ENCODE measurements around the gene TGFB2.

The TGFB2 gene

DNA sequence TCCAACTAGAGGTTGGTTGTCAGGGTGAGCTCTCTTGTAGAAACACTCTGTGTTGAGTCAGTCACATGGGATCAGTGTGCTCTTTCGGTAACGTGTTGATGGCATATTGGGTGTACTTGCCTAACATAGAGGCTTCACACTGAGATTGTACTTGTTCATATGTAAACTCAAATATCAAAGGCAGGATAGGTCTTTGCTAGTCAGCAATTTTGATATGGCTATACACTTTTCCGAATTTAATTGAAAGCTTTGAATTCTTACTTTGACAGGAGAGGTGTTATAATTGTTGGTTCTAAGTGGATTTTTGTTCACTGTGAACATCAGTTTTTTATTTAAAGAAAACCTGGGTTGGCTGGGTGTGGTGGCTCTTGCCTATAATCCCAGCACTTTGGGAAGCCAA, 16.4 kb upstream of the TGFB2 start:
- Histone ChIP-seq H3K27ac (ENCODE audit: insufficient read depth in 1 of 2, low read depth in 1 of 2, low read length in 2 of 2, poor library complexity in 1 of 2, severe bottlenecking in 2 of 2) (no peak overlapping the region), H3K9me3 (ENCODE audit: control extremely low read depth in 1 of 5, control insufficient read depth in 4 of 5, insufficient read depth in 2 of 5, low read depth in 1 of 5, low read length in 4 of 5) (no peaks in the 10 kb centered on the region), H3K4me3 (ENCODE audit: control insufficient read depth in 1 of 7, extremely low read depth in 1 of 7, insufficient read depth in 4 of 7, low read depth in 2 of 7, low read length in 6 of 7) (no peak overlapping the region), H3K27me3 (replicated peaks in 2 of 5; ENCODE audit: control insufficient read depth in 4 of 5, insufficient read depth in 5 of 5, low read length in 4 of 5) (no peaks in the 10 kb centered on the region), H3K36me3 (ENCODE audit: control insufficient read depth in 4 of 4, insufficient read depth in 4 of 4, low read length in 3 of 4) (peaks cover 0 to 12% (median 4%) of the 10 kb centered on the region in 4 experiments), H3K4me1 (ENCODE audit: control extremely low read depth in 1 of 4, control insufficient read depth in 4 of 4, insufficient read depth in 4 of 4, low read length in 3 of 4) (no peaks in the 10 kb centered on the region)
- POLR2A ChIA-PET, result no interaction called here
- CTCF ChIA-PET, result interaction anchor here (0.6 to 3.2 kb wide), 8 partner anchors 22 to 1057 kb away, joined by 3 to 14 read pairs (median 6); no protein-coding TSS in a partner anchor
- 95% methylated on average over 3 of the region's 3 CpGs for WGBS (ENCODE audit: insufficient coverage)
- DNase-seq, result no peak

DNA sequence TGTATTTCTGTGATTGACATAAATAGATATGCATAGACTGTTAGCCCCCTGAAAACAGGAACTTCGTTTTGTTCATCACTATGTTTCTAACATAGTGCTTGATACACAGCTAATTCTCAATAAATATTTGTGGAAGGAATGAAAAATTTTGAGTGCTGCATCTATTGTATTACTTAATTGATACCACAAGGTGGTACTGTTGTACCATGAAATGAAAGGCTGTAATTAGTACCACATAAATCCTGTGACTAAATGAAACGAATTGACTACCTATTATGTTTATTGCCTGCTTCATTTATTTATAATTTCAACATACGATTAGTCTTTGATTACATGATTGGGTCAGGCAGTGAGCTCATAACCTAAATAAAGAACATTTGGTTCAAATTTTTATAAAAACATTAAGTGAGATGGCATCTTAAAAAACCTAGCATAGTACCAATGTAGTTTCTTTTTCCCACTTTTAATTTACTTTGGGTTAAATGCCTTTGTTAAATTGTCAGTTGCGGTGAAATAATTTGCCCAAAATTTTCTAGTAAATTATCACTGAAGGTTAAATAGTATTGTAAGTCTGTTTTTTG, 15.0 kb upstream of the TGFB2 start:
- DNase-seq, result peak in 2 of 3 donors; percentile 67 to 73
- no CpG with 5 or more reads among the region's 4 CpGs for WGBS (ENCODE audit: insufficient coverage)
- H3K36me3 ChIP-seq (ENCODE audit: control insufficient read depth in 4 of 4, insufficient read depth in 4 of 4, low read length in 3 of 4), result peaks cover 0 to 2% (median under 1%) of the 10 kb centered on the region in 4 experiments
- ChIA-PET CTCF (interaction anchor here (0.8 to 3.2 kb wide), 19 partner anchors 9 to 1482 kb away, joined by 3 to 14 read pairs (median 4); partner anchors contain the start of gene TGFB2), POLR2A (no interaction called here)
- H3K9me3 ChIP-seq (ENCODE audit: control extremely low read depth in 1 of 5, control insufficient read depth in 4 of 5, insufficient read depth in 2 of 5, low read depth in 1 of 5, low read length in 4 of 5), result no peaks in the 10 kb centered on the region
- H3K4me1 ChIP-seq (ENCODE audit: control extremely low read depth in 1 of 4, control insufficient read depth in 4 of 4, insufficient read depth in 4 of 4, low read length in 3 of 4), result no peaks in the 10 kb centered on the region
- H3K27ac ChIP-seq (ENCODE audit: insufficient read depth in 1 of 2, low read depth in 1 of 2, low read length in 2 of 2, poor library complexity in 1 of 2, severe bottlenecking in 2 of 2), result no peak overlapping the region
- no peaks in the 10 kb centered on the region for H3K27me3 ChIP-seq (replicated peaks in 2 of 5; ENCODE audit: control insufficient read depth in 4 of 5, insufficient read depth in 5 of 5, low read length in 4 of 5)
- H3K4me3 ChIP-seq (ENCODE audit: control insufficient read depth in 1 of 7, extremely low read depth in 1 of 7, insufficient read depth in 4 of 7, low read depth in 2 of 7, low read length in 6 of 7), result no peak overlapping the region

DNA sequence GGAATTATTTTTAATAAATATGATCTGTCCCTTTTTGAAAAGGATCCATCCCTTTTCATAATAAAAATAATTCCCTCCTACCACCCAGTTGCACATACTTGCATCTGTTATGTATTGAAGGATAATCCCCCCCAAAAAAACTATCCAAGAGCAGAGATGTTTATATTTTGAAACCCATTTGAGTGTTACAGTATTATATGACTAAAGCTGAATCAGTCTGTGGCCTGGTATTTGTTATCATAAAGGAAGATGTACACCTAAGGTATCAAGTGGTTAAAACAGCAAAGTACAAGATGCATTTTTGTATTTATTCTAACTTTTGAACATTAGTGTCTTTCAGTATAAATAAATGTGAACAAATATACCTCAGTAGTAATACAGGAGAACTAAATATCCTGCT, 12.7 kb upstream of the TGFB2 start:
- ChIA-PET CTCF (no interaction called here), POLR2A (no interaction called here)
- no peaks in the 10 kb centered on the region for H3K4me1 ChIP-seq (ENCODE audit: control extremely low read depth in 1 of 4, control insufficient read depth in 4 of 4, insufficient read depth in 4 of 4, low read length in 3 of 4)
- H3K4me3 ChIP-seq (ENCODE audit: control insufficient read depth in 1 of 7, extremely low read depth in 1 of 7, insufficient read depth in 4 of 7, low read depth in 2 of 7, low read length in 6 of 7), result no peak overlapping the region
- no peak for DNase-seq
- H3K36me3 ChIP-seq (ENCODE audit: control insufficient read depth in 4 of 4, insufficient read depth in 4 of 4, low read length in 3 of 4), result peaks cover 0 to 6% (median under 1%) of the 10 kb centered on the region in 4 experiments
- no peak overlapping the region for H3K27ac ChIP-seq (ENCODE audit: insufficient read depth in 1 of 2, low read depth in 1 of 2, low read length in 2 of 2, poor library complexity in 1 of 2, severe bottlenecking in 2 of 2)
- no peaks in the 10 kb centered on the region for H3K27me3 ChIP-seq (replicated peaks in 2 of 5; ENCODE audit: control insufficient read depth in 4 of 5, insufficient read depth in 5 of 5, low read length in 4 of 5)
- H3K9me3 ChIP-seq (ENCODE audit: control extremely low read depth in 1 of 5, control insufficient read depth in 4 of 5, insufficient read depth in 2 of 5, low read depth in 1 of 5, low read length in 4 of 5), result no peaks in the 10 kb centered on the region

- Histone ChIP-seq H3K9me3 (ENCODE audit: control extremely low read depth in 1 of 5, control insufficient read depth in 4 of 5, insufficient read depth in 2 of 5, low read depth in 1 of 5, low read length in 4 of 5) (no peaks in the 10 kb centered on the region), H3K27ac (ENCODE audit: insufficient read depth in 1 of 2, low read depth in 1 of 2, low read length in 2 of 2, poor library complexity in 1 of 2, severe bottlenecking in 2 of 2) (no peak overlapping the region), H3K4me1 (ENCODE audit: control extremely low read depth in 1 of 4, control insufficient read depth in 4 of 4, insufficient read depth in 4 of 4, low read length in 3 of 4) (no peaks in the 10 kb centered on the region), H3K4me3 (ENCODE audit: control insufficient read depth in 1 of 7, extremely low read depth in 1 of 7, insufficient read depth in 4 of 7, low read depth in 2 of 7, low read length in 6 of 7) (no peak overlapping the region), H3K27me3 (replicated peaks in 2 of 5; ENCODE audit: control insufficient read depth in 4 of 5, insufficient read depth in 5 of 5, low read length in 4 of 5) (no peaks in the 10 kb centered on the region), H3K36me3 (ENCODE audit: control insufficient read depth in 4 of 4, insufficient read depth in 4 of 4, low read length in 3 of 4) (peaks cover 0 to 6% (median 0%) of the 10 kb centered on the region in 4 experiments)
- 93% methylated on average over 2 of the region's 2 CpGs for WGBS (ENCODE audit: insufficient coverage)
- POLR2A ChIA-PET, result no interaction called here
- no peak for DNase-seq
- CTCF ChIA-PET, result interaction anchor here (1.0 kb wide), 1 partner anchor 9 kb away, joined by 3 read pairs; the partner anchor contains the start of gene TGFB2
These were observed 8.8 kb upstream of the TGFB2 start for GRCh38 chr1:218336328-218336727.

DNA sequence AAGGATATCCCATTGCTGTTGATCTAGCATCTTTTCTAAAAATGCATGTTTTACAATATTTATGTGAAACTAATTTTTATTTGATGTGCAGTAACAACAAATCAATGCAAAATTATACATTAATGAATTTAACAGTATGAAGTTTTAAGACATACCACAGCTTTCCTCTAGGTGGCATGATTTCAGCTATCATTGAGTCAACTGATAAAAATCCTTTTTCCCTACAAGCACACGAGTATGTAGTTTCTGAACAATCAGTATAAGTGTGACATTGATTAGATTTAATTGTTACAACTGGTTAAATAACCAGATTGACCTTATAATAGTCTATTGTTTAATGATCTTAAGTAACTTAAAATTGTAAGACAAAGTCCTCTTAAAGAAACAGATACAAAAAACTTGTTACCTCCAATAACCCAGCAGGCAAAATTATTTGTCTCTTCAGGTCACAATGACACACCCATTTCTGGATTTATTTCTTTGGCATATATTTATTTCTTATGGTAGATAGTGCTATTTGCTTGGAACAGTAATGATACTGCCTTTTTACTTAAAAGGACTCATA, 5.8 kb upstream of the TGFB2 start:
- H3K9me3 ChIP-seq (ENCODE audit: control extremely low read depth in 1 of 5, control insufficient read depth in 4 of 5, insufficient read depth in 2 of 5, low read depth in 1 of 5, low read length in 4 of 5), result no peaks in the 10 kb centered on the region
- no peak overlapping the region for H3K27ac ChIP-seq (ENCODE audit: insufficient read depth in 1 of 2, low read depth in 1 of 2, low read length in 2 of 2, poor library complexity in 1 of 2, severe bottlenecking in 2 of 2)
- DNase-seq, result peak in 2 of 3 donors; percentile 55 to 60
- H3K27me3 ChIP-seq (replicated peaks in 2 of 5; ENCODE audit: control insufficient read depth in 4 of 5, insufficient read depth in 5 of 5, low read length in 4 of 5), result no peaks in the 10 kb centered on the region
- no peak overlapping the region for H3K4me3 ChIP-seq (ENCODE audit: control insufficient read depth in 1 of 7, extremely low read depth in 1 of 7, insufficient read depth in 4 of 7, low read depth in 2 of 7, low read length in 6 of 7)
- H3K4me1 ChIP-seq (ENCODE audit: control extremely low read depth in 1 of 4, control insufficient read depth in 4 of 4, insufficient read depth in 4 of 4, low read length in 3 of 4), result no peaks in the 10 kb centered on the region
- H3K36me3 ChIP-seq (ENCODE audit: control insufficient read depth in 4 of 4, insufficient read depth in 4 of 4, low read length in 3 of 4), result peaks cover 0 to 6% (median 0%) of the 10 kb centered on the region in 4 experiments
- ChIA-PET CTCF (interaction anchor here (1.0 to 2.3 kb wide), 8 partner anchors 10 to 181 kb away, joined by 3 to 10 read pairs (median 4); no protein-coding TSS in a partner anchor), POLR2A (no interaction called here)
- no CpG with 5 or more reads among the region's 1 CpG for WGBS (ENCODE audit: insufficient coverage)

DNA sequence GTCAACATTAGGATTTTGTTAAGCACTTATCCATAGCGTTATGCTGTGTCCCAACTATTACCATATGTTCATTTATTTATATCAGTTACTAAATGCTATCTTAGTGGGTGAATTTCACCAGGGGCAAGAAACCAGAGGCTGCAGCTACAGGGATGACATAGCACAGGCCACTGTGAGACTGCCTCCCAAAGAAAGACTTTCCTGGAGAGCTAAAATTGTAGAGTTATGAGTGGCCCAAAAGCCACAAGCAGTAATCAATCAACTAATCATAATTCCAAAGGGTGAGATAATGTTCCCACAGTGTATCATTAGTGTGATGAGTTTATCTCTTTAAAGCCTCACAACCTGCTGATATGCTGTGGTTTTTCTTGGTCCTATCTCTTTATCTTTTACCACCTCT, 3.8 kb upstream of the TGFB2 start:
- Histone ChIP-seq H3K27me3 (replicated peaks in 2 of 5; ENCODE audit: control insufficient read depth in 4 of 5, insufficient read depth in 5 of 5, low read length in 4 of 5) (no peaks in the 10 kb centered on the region), H3K4me1 (ENCODE audit: control extremely low read depth in 1 of 4, control insufficient read depth in 4 of 4, insufficient read depth in 4 of 4, low read length in 3 of 4) (peaks cover 0 to 19% (median 18%) of the 10 kb centered on the region in 4 experiments), H3K9me3 (ENCODE audit: control extremely low read depth in 1 of 5, control insufficient read depth in 4 of 5, insufficient read depth in 2 of 5, low read depth in 1 of 5, low read length in 4 of 5) (no peaks in the 10 kb centered on the region), H3K27ac (ENCODE audit: insufficient read depth in 1 of 2, low read depth in 1 of 2, low read length in 2 of 2, poor library complexity in 1 of 2, severe bottlenecking in 2 of 2) (no peak overlapping the region), H3K36me3 (ENCODE audit: control insufficient read depth in 4 of 4, insufficient read depth in 4 of 4, low read length in 3 of 4) (peaks cover 0 to 1% (median 0%) of the 10 kb centered on the region in 4 experiments), H3K4me3 (ENCODE audit: control insufficient read depth in 1 of 7, extremely low read depth in 1 of 7, insufficient read depth in 4 of 7, low read depth in 2 of 7, low read length in 6 of 7) (no peak overlapping the region)
- CTCF ChIA-PET, result interaction anchor here (1.7 to 2.3 kb wide), 2 partner anchors 9 to 56 kb away, joined by 5 to 6 read pairs; partner anchors contain the start of gene RRP15
- POLR2A ChIA-PET, result no interaction called here
- no peak for DNase-seq
- WGBS (ENCODE audit: insufficient coverage), result no CpG with 5 or more reads among the region's 1 CpG

- ChIA-PET POLR2A (no interaction called here), CTCF (interaction anchor here (1.7 kb wide), 1 partner anchor 57 kb away, joined by 5 read pairs; the partner anchor contains the start of gene RRP15)
- no peaks in the 10 kb centered on the region for H3K27me3 ChIP-seq (replicated peaks in 2 of 5; ENCODE audit: control insufficient read depth in 4 of 5, insufficient read depth in 5 of 5, low read length in 4 of 5)
- H3K27ac ChIP-seq (ENCODE audit: insufficient read depth in 1 of 2, low read depth in 1 of 2, low read length in 2 of 2, poor library complexity in 1 of 2, severe bottlenecking in 2 of 2), result no peak overlapping the region
- WGBS (ENCODE audit: insufficient coverage), result 100% methylated on average over 1 of the region's 4 CpGs
- no peak overlapping the region for H3K4me3 ChIP-seq (ENCODE audit: control insufficient read depth in 1 of 7, extremely low read depth in 1 of 7, insufficient read depth in 4 of 7, low read depth in 2 of 7, low read length in 6 of 7)
- H3K9me3 ChIP-seq (ENCODE audit: control extremely low read depth in 1 of 5, control insufficient read depth in 4 of 5, insufficient read depth in 2 of 5, low read depth in 1 of 5, low read length in 4 of 5), result no peaks in the 10 kb centered on the region
- H3K4me1 ChIP-seq (ENCODE audit: control extremely low read depth in 1 of 4, control insufficient read depth in 4 of 4, insufficient read depth in 4 of 4, low read length in 3 of 4), result peaks cover 0 to 27% (median 26%) of the 10 kb centered on the region in 4 experiments
- H3K36me3 ChIP-seq (ENCODE audit: control insufficient read depth in 4 of 4, insufficient read depth in 4 of 4, low read length in 3 of 4), result no peaks in the 10 kb centered on the region
- no peak for DNase-seq
These were observed 3.0 kb upstream of the TGFB2 start for GRCh38 chr1:218342091-218342490.

Data from common myeloid progenitor, CD34-positive (primary cell).